Activated CD4-positive, alpha-beta T cell treated with anti-CD3 and anti-CD28 coated beads for 1 hour (primary cell): ENCODE results near the gene TLR1.
"Not testable (repeated sequence)": the region's sequence is repeated elsewhere in the genome, so short reads cannot be mapped to it uniquely, and the experiment has no call there.

Source experiments
- DNase-seq: peaks from one replicate; pipeline ENCODE4 v3.0.0-alpha.2; 2020

TLR1 gene

GRCh38 chr4:38770281-38770680 is 34.3 kb downstream of the TLR1 start:
- not testable (repeated sequence) for DNase-seq

- DNase-seq: no peak
These were observed 34.7 kb downstream of the TLR1 start for GRCh38 chr4:38769857-38770256.

- DNase-seq: no peak
These were observed 35.1 kb downstream of the TLR1 start for GRCh38 chr4:38769441-38769840.

GRCh38 chr4:38768968-38769394 is 35.6 kb downstream of the TLR1 start:
- DNase-seq: no peak

GRCh38 chr4:38766940-38767339 is 37.7 kb downstream of the TLR1 start:
- not testable (repeated sequence) for DNase-seq

- DNase-seq: no peak
These were observed 39.2 kb downstream of the TLR1 start for GRCh38 chr4:38765382-38765781.

- no peak for DNase-seq
These were observed 40.3 kb downstream of the TLR1 start for GRCh38 chr4:38764277-38764676.

GRCh38 chr4:38762560-38762959 is 42.0 kb downstream of the TLR1 start:
- DNase-seq: no peak

- DNase-seq: no peak
These were observed 44.8 kb downstream of the TLR1 start for GRCh38 chr4:38759790-38760122.

- DNase-seq: peak; percentile 47
These were observed 45.3 kb downstream of the TLR1 start for GRCh38 chr4:38759113-38759789.

- DNase-seq: no peak
These were observed 46.5 kb downstream of the TLR1 start for GRCh38 chr4:38757945-38758600.

GRCh38 chr4:38752941-38753806 is 51.4 kb downstream of the TLR1 start:
- DNase-seq: no peak

- no peak for DNase-seq
These were observed 52.1 kb downstream of the TLR1 start for GRCh38 chr4:38752372-38752940.

GRCh38 chr4:38751341-38752010 is 53.1 kb downstream of the TLR1 start:
- DNase-seq: no peak

- no peak for DNase-seq
These were observed 55.3 kb downstream of the TLR1 start for GRCh38 chr4:38749336-38749735.

GRCh38 chr4:38747629-38748028 is 57.0 kb downstream of the TLR1 start:
- DNase-seq: no peak
